NK-92 treated with Interleukin-12 subunit alpha and Interleukin-12 subunit beta, amount 100 ng/mL, for 24 hours (cell line): ENCODE data around the gene QSER1.
"Not testable (repeated sequence)": the region's sequence is repeated elsewhere in the genome, so short reads cannot be mapped to it uniquely, and the experiment has no call there.

Experiments
- DNase-seq: peaks from one replicate; lab custom pipeline; 2025; lab: John Stamatoyannopoulos, UW

Gene QSER1

GRCh38 chr11:33001281-33001680 is 108.7 kb downstream of the QSER1 start:
- DNase-seq, result no peak

DNA sequence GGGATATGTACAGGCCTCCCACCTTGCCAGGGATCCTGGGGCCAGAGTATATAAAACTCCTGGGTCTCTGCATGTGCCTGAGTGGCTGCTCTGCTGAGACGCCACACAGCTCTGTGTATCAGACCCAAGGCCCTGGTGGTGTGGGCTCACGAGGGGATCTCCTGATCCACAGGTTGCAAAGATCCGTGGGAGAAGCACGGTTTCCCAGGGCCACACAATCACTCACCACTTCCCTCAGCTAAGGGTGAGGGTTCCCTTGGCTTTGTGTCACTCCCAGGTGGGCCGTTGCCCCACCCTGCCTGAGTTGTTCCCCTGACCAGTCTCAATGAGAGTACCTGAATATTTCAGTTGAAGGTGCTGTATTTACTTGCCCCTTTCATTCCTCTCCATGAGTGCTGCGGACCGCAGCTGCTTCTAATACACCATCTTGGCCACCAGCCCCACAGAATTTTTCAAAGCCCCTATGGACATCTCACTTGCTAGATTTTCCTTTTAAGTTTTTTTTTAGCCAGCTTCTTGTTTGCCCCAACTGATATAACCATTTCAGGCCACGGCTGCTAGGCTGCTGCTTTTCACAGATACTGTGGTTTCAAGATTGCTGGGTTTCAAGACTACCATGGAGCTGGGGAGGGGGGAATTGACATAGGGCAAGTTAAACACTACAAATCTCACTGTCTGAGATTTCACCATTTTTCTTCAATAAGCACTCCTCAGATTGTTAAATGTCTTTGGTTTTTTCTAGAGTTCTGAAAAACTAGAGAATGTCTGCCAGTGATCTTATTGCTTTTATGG is 109.3 kb downstream of the QSER1 start:
- DNase-seq, result no peak

DNA sequence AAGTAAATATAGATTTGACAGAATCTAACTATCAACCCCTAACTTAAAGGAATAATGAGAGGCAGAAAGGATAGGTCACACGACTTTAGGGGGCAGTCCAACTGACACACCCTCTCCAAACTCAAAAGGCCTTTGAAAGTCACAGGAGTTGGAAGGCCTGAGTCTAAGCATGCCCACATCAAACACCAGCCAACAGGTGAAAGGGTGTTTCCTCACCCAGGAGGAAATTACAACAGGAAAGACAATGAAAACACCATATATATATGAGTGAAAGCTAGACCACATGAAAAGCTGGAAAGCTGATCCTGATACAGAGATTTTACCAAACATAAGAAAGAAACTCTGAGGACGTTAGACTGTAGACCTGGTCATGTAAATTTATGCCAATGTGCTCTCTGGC is 112.6 kb downstream of the QSER1 start:
- no peak for DNase-seq

DNA sequence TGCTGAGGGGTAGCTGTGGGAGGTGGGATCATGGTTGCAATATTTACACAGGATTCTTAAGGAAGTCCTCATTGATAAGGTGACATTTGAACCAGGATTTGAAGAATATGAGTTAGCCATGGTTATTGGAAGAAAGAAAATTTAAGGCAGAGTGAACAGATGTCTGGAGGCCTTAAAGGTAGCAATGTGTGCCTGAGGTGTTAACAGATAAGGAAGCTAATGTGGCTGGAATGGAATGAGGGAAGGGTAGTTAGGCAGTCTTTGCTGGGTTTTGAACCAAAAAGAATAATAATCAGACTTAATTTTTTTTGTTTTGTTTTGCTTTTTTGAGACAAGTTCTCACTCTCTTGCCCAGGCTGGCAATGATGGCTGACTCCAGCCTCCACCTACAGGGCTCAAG is 113.4 kb downstream of the QSER1 start:
- no peak for DNase-seq

DNA sequence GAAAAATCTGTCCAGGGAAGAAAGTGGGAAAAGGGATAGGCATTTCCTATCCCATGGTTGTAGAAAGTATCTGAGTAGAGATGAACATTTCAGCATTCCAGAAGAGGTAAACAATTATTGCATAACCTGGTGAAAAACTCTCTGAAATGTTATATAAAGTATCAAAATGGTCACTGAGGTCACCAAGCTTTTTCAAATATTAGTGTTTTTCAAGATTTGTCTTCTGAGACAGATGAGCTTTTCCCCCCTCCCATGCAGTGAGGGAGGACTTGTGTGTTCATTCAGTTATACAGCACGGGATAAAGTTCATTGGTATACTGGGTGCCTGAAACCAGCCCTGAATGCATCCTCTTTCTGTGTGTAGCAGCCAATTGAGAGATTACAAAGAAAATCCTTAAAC is 121.1 kb downstream of the QSER1 start:
- no peak for DNase-seq

DNA sequence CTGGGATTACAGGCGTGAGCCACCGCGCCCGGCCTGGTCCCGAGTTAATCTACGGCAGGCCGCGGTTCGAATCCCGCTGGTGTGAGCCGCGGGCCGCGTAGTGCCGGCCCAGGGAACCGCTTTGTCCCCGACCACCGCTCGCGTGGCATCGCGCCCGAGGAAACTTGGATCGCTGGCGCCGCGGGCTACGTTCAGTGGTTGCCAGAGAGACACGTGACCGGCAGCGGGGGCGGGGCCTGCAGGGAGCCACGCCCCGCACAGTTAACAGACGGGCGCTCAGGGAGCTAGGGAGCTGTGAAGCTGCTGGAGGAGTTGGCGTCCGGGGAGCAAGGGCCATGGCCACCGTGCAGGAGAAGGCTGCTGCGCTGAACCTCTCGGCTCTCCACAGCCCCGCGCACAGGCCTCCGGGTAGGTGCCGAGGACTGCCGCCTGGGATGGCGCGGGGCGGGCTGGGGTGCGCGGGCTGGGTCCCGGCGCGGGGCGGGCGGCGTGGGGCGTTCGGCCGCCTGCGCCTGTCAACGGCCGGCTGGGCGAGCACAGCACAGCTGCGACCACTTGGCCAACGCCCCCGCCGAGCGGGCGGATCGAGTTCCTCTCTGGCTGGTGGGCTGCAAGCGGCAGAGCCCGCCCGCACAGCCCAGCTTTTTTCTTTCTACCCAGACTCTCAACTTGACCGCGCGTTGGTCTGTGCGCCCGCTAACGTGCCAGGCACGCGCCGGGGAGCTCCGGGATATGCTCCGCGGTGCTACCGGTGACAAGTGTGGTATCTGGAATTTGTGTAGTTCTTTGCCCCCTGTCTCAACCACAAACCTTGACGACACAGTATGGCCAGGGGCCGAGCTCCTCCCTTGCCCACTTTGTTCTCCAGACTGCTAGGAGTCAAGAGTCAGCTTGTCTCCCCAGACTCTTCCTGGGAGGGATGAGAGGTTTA is 123.3 kb downstream of the QSER1 start, which contains the start of gene DEPDC7:
Gene DEPDC7, plus strand, starts transcription at position 258 of the 931 bp plus-strand sequence. Its CDS starts 78 bp downstream, at position 336.
- no peak for DNase-seq

GRCh38 chr11:33016654-33017053 is 124.0 kb downstream of the QSER1 start:
- no peak for DNase-seq

DNA sequence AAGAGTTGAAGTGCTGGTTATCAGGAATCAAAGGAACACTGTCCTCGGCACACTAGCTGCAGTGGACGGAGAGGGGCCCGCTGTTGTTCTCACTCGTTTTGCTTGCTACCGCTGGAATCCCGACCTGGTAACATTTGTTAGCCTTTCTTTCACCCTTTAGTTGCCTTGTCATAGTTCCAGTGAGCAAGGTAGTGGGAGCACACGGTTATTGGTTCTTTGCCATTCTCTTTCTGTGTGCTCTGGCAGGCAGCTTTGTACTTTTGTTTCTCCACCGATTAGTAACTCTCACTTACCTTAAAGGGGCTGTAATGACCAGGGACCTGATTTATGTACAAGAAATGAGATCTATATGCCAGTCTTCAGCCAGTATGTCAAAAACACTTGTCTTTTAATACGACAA is 124.9 kb downstream of the QSER1 start:
- DNase-seq, result no peak

- DNase-seq, result no peak
Observed at GRCh38 chr11:33017965-33018364, 125.4 kb downstream of the QSER1 start.

- no peak for DNase-seq
Observed at GRCh38 chr11:33018840-33019239, 126.2 kb downstream of the QSER1 start.

GRCh38 chr11:33021501-33021900 is 128.9 kb downstream of the QSER1 start:
- no peak for DNase-seq

DNA sequence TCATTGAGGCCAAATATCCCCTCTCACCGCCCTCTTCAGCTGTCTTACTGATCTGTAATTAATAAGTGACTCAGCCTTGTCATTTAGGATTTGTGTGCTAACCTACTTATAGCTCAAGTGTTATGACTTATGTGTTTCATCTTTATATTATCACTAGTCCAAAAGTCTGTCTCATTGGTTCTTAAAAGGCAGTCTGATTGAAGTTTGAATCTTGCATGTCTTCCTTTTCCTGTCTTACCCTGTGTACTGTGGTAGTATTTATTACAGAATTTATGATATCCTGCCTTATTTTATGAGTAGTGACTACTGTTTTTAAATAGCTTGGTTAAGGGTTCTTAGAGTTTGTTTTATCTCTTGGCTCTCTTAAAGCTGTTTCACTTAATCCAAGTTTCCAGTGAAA is 129.3 kb downstream of the QSER1 start:
- no peak for DNase-seq

- no peak for DNase-seq
Observed at GRCh38 chr11:33025339-33025722, 132.7 kb downstream of the QSER1 start.

DNA sequence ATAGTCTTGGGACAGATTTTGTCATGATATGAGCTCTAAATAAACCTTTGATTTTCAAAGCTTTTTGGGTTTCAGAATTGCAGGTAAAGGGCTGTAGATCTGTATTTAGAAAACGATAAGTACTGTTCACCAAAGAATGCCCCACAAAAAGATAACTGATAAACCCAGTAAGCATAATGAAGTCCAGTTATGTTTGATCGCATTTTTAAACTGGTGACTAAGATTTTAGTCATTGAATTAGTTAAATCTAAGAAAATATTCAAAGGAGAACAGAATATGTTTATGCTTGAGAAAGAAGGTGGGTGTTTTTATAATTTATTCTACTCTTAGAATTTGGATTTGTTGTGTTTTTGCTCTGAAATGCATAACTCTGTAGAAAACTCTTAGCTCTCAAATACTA is 134.6 kb downstream of the QSER1 start:
- DNase-seq, result no peak

GRCh38 chr11:33027846-33028536 is 135.4 kb downstream of the QSER1 start:
- DNase-seq, result no peak

GRCh38 chr11:33028537-33028914 is 135.9 kb downstream of the QSER1 start:
- no peak for DNase-seq

DNA sequence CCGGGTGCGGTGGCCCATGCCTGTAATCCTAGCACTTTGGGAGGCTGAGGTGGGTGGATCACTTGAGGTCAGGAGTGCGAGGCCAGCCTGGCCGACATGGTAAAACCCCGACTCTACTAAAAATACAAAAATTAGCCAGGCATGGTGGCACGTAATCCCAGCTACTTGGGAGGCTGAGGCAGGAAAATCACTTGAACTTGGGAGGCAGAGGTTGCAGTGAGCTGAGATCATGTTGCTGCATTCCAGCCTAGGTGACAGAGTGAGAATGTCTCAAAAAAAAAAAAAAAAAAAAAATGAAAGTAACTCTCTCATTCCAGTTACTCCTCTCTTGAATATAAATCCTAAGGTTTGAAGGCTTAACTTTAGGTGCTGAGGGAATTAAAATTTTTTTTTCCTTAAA is 136.6 kb downstream of the QSER1 start:
- DNase-seq, result not testable (repeated sequence)
